SK-N-SH (cell line): Measurements from ENCODE around the gene CNFN. TPM values are rescaled to one million over a fixed set of nuclear protein-coding genes. Genes with fewer than 3 reads are reported as not detected.

Source experiments
- CTCF ChIA-PET: fragments of 300-600, 350-600 bp; formaldehyde crosslinking; extraction: SDS; loops from one replicate; lab custom pipeline; 2021; lab: Yijun Ruan, JAX
- POLR2A ChIA-PET: fragments of 350-600 bp; sonication (Branson Sonifier 250); formaldehyde crosslinking; extraction: SDS; loops from one replicate; lab custom pipeline; 2020; ENCODE audit warnings: antibody characterized with exemption, inconsistent platforms; lab: Yijun Ruan, JAX
- DNase-seq: peaks from one replicate; pipeline ENCODE4 v3.0.0; 2012
- H2AFZ ChIP-seq: fragments of 200-600 bp; sonication (generic); 2 replicates; pipeline ENCODE4 v1.8.1; 2016; ENCODE audit warnings: antibody characterized with exemption, mild to moderate bottlenecking, low read depth
- H3F3A ChIP-seq: fragments of 200-600 bp; sonication (generic); replicated peaks from 2 replicates; pipeline ENCODE3; 2016; ENCODE audit warnings: antibody characterized with exemption, mild to moderate bottlenecking; ENCODE audit not compliant: insufficient read depth
- H3K27ac ChIP-seq, 2 experiments: fragments of 200-500 bp in 1 of 2; fragments of 200-600 bp in 1 of 2; sonication (Bioruptor generic) in 1 of 2; sonication (generic), shearing (Covaris generic) in 1 of 2; 2 replicates each; pipeline versions ENCODE4 v1.5.1 to v1.6.1; 2014 to 2016; ENCODE audit warnings: low read depth in 2 of 2, inconsistent platforms in 1 of 2, low read length in 1 of 2, mild to moderate bottlenecking in 1 of 2, mixed read lengths in 1 of 2
- H3K27me3 ChIP-seq: fragments of 200-600 bp; sonication (generic), shearing (Covaris generic); 2 replicates; pipeline ENCODE4 v1.6.1; 2016; ENCODE audit warnings: mixed run types; ENCODE audit not compliant: insufficient read depth
- H3K36me3 ChIP-seq, 2 experiments: fragments of 200-500 bp in 1 of 2; fragments of 200-600 bp in 1 of 2; sonication (Bioruptor generic) in 1 of 2; sonication (generic) in 1 of 2; replicated peaks in 1 of 2; 2 replicates each; pipeline versions ENCODE3 to v1.5.1; 2014 to 2016; ENCODE audit warnings: low read length in 1 of 2, mild to moderate bottlenecking in 1 of 2; ENCODE audit not compliant: insufficient read depth in 2 of 2, control insufficient read depth in 1 of 2
- H3K4me1 ChIP-seq, 2 experiments: fragments of 200-500 bp in 1 of 2; fragments of 200-600 bp in 1 of 2; sonication (Bioruptor generic) in 1 of 2; sonication (generic), shearing (Covaris generic) in 1 of 2; 2 replicates each; pipeline versions ENCODE4 v1.5.1 to v1.6.1; 2014 to 2016; ENCODE audit warnings: low read depth in 1 of 2, low read length in 1 of 2, mixed run types in 1 of 2; ENCODE audit not compliant: insufficient read depth in 2 of 2, control insufficient read depth in 1 of 2
- H3K4me2 ChIP-seq: fragments of 200-600 bp; sonication (generic), shearing (Covaris generic); 2 replicates; pipeline ENCODE4 v1.6.1; 2017; ENCODE audit warnings: mixed run types
- H3K4me3 ChIP-seq, 2 experiments: fragments of 200-500 bp in 1 of 2; fragments of 200-600 bp in 1 of 2; sonication (Bioruptor generic) in 1 of 2; sonication (generic), shearing (Covaris generic) in 1 of 2; 2 replicates each; pipeline versions ENCODE4 v1.5.1 to v1.8.1; 2014 to 2016; ENCODE audit warnings: low read depth in 2 of 2, inconsistent platforms in 1 of 2, low read length in 1 of 2, mild to moderate bottlenecking in 1 of 2, mixed read lengths in 1 of 2, moderate library complexity in 1 of 2
- H3K79me2 ChIP-seq: fragments of 200-600 bp; sonication (generic); 2 replicates; pipeline ENCODE4 v1.8.1; 2017; ENCODE audit warnings: mild to moderate bottlenecking; ENCODE audit not compliant: insufficient read depth
- H3K9ac ChIP-seq: fragments of 200-600 bp; sonication (generic); 2 replicates; pipeline ENCODE4 v1.6.1; 2017; ENCODE audit warnings: mixed run types
- H3K9me2 ChIP-seq: fragments of 200-600 bp; sonication (generic); 2 replicates; pipeline ENCODE4 v1.6.1; 2017; ENCODE audit warnings: mixed run types
- H3K9me3 ChIP-seq: fragments of 200-600 bp; sonication (generic); 2 replicates; pipeline ENCODE4 v1.6.1; 2017; ENCODE audit warnings: mixed run types, mild to moderate bottlenecking, moderate library complexity
- H4K20me1 ChIP-seq: fragments of 200-600 bp; sonication (generic); 2 replicates; pipeline ENCODE4 v1.6.1; 2017; ENCODE audit warnings: mild to moderate bottlenecking, mixed run types; ENCODE audit not compliant: insufficient read depth
- CTCF ChIP-seq: fragments of 200-600 bp; sonication (generic); IDR thresholded peaks from 2 replicates; pipeline ENCODE4 v1.6.1; 2017; ENCODE audit warnings: antibody characterized with exemption, mild to moderate bottlenecking, moderate library complexity
- ELF1 ChIP-seq: IDR thresholded peaks from 2 replicates; pipeline ENCODE4 v1.4.0; 2012
- EP300 ChIP-seq, 2 experiments: IDR thresholded peaks; 2 replicates each; pipeline versions ENCODE4 v1.4.0 to v1.6.1; 2012; ENCODE audit warnings: borderline replicate concordance in 1 of 2, low read depth in 1 of 2, low read length in 1 of 2
- EZH2phosphoT487 ChIP-seq: fragments of 200-600 bp; sonication (generic); IDR thresholded peaks from 2 replicates; pipeline ENCODE4 v1.6.1; 2017; ENCODE audit warnings: low read depth, mixed run types, mild to moderate bottlenecking, antibody characterized with exemption, moderate library complexity, borderline replicate concordance
- FOSL2 ChIP-seq: IDR thresholded peaks from 2 replicates; pipeline ENCODE4 v1.4.0; 2012; ENCODE audit warnings: low read depth, mild to moderate bottlenecking, moderate library complexity, borderline replicate concordance
- FOXM1 ChIP-seq: IDR thresholded peaks from 2 replicates; pipeline ENCODE4 v1.4.0; 2012; ENCODE audit warnings: low read depth, mild to moderate bottlenecking
- IRF3 ChIP-seq: fragments of 150-350 bp; IDR thresholded peaks from 2 replicates; pipeline ENCODE4 v1.6.1; 2016; ENCODE audit warnings: mild to moderate bottlenecking, low read depth, low read length
- MEF2A ChIP-seq: IDR thresholded peaks from 2 replicates; pipeline ENCODE4 v1.4.0; 2012; ENCODE audit warnings: low read depth, borderline replicate concordance
- NFIC ChIP-seq: IDR thresholded peaks from 2 replicates; pipeline ENCODE4 v1.4.0; 2012; ENCODE audit warnings: borderline replicate concordance
- PBX3 ChIP-seq: IDR thresholded peaks from 2 replicates; pipeline ENCODE4; 2012
- RXRA ChIP-seq: IDR thresholded peaks from 2 replicates; pipeline ENCODE4 v1.4.0; 2012; ENCODE audit warnings: low read depth, mild to moderate bottlenecking, borderline replicate concordance
- SIN3A ChIP-seq: IDR thresholded peaks from 2 replicates; pipeline ENCODE4 v1.6.1; 2012; ENCODE audit warnings: low read depth, mild to moderate bottlenecking, low read length, moderate library complexity, borderline replicate concordance
- SMC3 ChIP-seq: IDR thresholded peaks from 2 replicates; pipeline ENCODE4 v1.6.1; 2012; ENCODE audit warnings: low read depth, low read length, improper control_type of control experiment
- USF1 ChIP-seq: IDR thresholded peaks from 2 replicates; pipeline ENCODE4 v1.4.0; 2012; ENCODE audit warnings: low read depth, borderline replicate concordance
- USF2 ChIP-seq: fragments of 150-350 bp; IDR thresholded peaks from 2 replicates; pipeline ENCODE4 v1.6.1; 2017; ENCODE audit warnings: antibody characterized with exemption, low read length, low read depth, borderline replicate concordance
- YY1 ChIP-seq: IDR thresholded peaks from 2 replicates; pipeline ENCODE4 v1.4.0; 2012; ENCODE audit warnings: low read depth, mild to moderate bottlenecking
- WGBS: methylation state at CpG from one replicate; pipeline ENCODE4 v1.1.6; 2017; ENCODE audit warnings: low lambda C conversion rate; 5-methylcytosine and 5-hydroxymethylcytosine counted together
- polyA plus RNA-seq, 3 experiments: library from polyadenylated mRNA; depleted of rRNA; stranded (reverse); fragments of >200 nt; gene quantifications; 2 replicates each; pipeline ENCODE4 v1.2.3, GENCODE V29; 2012

CNFN gene
- polyA plus RNA-seq, 1 of the 3 experiments (the other 2 are of a cell fraction) = 4.5 TPM

GRCh38 chr19:42355896-42356295 is 34.2 kb downstream of the CNFN start:
- no peak overlapping the region for H2AFZ ChIP-seq

More at GRCh38 chr19:42355896-42356295, 34.2 kb downstream of the CNFN start:
- Histone ChIP-seq H3F3A (no peaks in the 10 kb centered on the region), H4K20me1 (no peaks in the 10 kb centered on the region), H3K9me3 (no peaks in the 10 kb centered on the region), H3K9ac (no peak overlapping the region), H3K9me2 (no peaks in the 10 kb centered on the region), H3K4me3 (no peak overlapping the region), H3K4me1 (no peaks in the 10 kb centered on the region), H3K27me3 (no peaks in the 10 kb centered on the region), H3K79me2 (no peaks in the 10 kb centered on the region), H3K36me3 (peaks cover 0 to 22% of the 10 kb centered on the region in 2 experiments), H3K4me2 (no peak overlapping the region), H3K27ac (no peak overlapping the region)
- ChIA-PET POLR2A (no interaction called here), CTCF (interaction anchor here (1.0 to 1.6 kb wide), 2 partner anchors 12 to 15 kb away, joined by 3 to 5 read pairs; no protein-coding TSS in a partner anchor)
- 100% methylated on average over 3 of the region's 12 CpGs for WGBS
- no peak for DNase-seq
- TF ChIP-seq FOXM1 (no peak), EZH2phosphoT487 (no peak), CTCF (no peak), USF1 (no peak), RXRA (no peak), SMC3 (no peak), PBX3 (no peak), YY1 (no peak), USF2 (no peak), SIN3A (no peak), FOSL2 (no peak), EP300 (IDR thresholded peaks at IDR 0.05; ENCODE audit: borderline replicate concordance in 1 of 2, low read depth in 1 of 2, low read length in 1 of 2) (no peak), MEF2A (no peak), IRF3 (no peak), ELF1 (no peak), NFIC (no peak)
